GM21529 (cell line): ENCODE measurements around the gene DAPK1.

Source experiments
- ATAC-seq: cut with Tn5 transposase; IDR thresholded peaks from one replicate; pipeline ENCODE4 v1.9.1; 2021; ENCODE audit not compliant: unreplicated experiment

DAPK1 gene

DNA sequence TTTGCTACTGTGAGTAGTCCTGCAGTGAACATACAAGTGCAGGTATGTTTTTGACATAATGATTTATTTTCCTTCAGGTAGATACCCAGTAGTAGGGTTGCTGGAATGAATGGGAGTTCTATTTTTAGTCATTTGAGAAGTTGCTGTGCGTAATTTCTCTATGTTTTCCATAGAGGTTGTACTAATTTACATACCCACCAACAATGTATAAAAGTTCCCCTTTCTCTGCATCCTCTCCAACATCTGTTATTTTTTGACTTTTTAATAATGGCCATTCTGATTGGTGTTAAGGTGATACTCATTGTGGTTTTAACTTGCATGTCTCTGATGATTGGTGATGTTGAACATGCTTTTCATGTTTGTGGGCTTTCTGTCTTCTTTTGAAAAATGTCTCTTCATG lies 163.6 kb downstream of the DAPK1 start:
- ATAC-seq = no peak

DNA sequence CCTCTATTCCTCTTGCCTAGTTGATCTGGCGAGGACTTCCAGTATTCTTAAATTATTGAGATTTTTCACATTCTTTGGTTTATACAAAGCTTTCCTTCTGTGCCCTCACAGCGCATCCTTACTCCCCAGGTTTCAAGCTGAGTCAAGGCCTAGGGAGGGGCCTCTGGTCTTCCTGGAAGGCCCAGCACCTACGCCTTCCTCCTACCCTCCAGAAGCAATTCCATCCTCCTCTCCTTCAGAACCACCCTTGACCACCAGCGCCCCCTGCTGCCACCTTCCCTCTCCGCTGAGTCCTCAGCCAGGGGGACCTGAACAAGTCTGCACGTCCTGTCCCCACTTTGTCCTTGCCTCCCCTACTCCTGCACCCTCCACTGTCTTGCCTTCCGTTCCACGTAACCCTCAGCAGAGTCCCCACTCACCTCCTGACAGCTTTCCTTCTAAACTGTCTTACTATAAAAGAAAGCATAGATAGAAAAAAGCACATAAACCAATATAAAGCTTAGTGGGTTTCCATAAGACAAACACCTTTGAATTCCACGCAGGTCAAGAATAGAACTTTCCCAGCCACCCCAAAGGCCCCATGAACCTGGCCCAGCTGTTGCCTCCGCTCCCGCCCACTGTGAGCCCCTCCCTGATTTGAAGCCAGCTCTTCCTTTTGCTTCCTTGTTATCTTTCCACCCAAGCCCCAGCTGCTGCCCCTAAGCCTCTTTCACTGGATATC lies 165.3 kb downstream of the DAPK1 start:
- no peak for ATAC-seq

DNA sequence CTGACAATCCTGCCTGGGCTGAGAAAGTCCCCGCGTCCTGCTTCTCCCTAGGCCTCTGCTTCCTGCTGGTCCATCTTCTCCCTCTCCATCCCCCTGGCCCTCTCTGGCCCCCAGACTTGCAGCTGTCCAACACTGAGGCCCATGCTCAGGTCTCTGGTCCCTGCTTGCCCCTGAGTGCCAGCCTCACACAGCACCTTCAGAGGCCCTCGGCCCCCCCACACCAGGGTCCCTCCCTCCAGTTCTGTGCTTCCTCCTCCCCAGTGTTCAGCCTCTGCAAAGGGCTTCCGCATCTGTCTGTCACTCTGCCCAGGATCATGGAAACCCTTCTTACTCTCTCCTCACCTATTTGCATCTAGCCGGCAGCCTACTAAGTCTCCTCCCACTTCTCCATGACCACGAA lies 165.9 kb downstream of the DAPK1 start:
- ATAC-seq = no peak

DNA sequence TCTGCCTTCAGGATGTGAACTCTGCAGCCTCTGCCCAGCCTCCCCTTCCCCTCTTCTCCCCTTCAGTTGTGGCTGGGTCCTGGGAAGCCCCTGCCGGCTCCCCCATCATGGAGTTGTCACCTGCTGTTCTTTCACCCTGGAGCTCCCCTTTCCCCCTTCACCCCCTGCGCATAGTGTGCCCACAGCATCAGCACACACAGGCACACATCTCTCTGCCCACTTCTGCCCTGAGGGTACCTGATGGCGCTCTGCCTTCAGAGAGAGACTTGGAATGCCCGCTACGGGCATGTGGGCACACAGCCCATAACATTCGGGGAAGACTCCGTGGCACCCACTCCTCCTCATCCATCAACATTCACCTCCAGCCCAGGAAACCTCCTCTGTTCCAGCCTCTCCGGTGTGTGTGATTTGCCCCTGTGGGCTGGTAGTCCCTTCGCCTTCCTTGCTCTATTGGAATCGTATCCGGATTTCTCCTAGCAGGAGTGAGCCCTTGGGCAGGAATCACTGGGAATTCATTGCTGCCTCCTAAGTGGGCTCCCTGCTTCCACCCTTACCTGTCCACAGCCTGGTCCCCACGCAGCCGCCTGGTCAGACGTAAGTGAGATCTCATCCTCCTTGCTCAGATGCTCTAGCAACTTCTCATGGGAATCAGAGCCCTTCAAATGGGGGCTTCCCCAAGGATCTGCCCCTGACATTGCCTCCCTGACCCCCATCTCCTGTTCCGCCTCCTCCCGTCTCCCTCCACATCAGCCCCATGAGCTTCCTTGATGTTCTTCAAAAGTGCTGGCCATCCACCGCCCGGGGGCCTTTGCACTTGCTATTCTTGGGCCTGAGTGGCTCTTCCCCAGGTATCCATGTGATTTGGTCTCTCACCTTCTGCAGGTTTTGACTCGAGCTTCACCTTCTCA lies 166.7 kb downstream of the DAPK1 start:
- ATAC-seq = no peak

DNA sequence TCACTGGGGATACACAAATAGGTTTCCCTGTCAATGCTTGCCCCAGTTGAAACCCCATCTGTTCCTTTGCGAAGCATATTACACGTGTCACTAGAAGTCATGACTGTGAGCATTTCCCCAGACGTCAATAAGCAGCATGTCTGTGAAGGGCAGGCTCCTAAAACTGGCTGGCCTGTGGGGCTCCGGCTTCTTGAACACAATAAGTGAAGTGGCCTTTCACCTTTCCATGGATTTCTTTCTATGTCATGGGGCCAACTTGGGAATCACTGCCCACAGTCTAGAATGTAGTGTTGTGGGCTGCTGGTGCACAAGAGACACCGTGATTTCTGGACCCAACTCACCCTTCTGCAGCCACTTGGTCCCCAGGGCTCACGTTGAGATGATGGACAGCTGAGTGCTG lies 167.8 kb downstream of the DAPK1 start:
- no peak for ATAC-seq

DNA sequence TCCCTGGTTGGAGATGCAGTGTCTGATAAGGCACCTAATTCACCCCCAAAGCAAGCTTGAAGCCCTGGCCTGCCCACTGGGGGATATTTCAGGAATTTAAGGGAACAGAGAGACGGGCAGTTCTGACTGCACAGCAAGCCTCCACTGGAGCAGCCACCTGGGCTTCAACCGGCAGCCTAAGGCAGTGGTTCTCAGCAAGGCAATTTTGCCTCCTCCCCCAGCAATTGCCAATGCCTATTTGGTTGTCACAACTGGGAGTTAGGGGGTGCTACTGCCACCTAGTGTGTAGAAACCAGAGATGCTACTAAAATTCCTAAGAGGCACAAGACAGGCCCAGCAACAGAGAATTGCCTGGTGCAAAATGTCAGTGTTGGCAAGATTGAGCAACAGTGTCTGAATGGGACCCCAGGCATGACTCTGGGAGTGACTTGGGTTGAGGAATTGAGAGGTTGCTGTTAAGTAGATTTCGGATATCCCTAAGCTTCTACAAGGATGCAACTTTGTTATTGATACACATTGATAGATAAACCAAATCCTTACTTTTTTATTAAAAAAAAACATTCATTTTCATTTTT lies 169.6 kb downstream of the DAPK1 start:
- no peak for ATAC-seq

DNA sequence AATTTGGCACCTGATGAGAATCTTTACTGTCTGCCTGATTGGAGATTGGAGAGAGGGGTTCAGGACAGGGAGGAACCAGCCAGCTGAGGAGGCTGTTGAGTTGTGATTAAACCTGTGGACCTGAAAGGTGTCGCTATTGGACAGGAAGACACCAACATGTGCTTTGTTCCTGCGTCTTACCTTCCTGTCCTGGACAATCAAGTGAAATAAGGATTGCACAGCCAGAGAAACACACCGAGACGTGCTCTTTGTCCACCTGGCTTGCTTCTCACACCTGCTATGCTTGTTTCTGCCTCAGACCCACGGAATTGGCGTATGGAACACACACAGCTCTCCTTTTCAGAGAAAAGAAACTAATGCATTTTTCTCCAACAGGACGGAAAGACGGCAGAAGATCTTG lies 170.6 kb downstream of the DAPK1 start:
- no peak for ATAC-seq

DNA sequence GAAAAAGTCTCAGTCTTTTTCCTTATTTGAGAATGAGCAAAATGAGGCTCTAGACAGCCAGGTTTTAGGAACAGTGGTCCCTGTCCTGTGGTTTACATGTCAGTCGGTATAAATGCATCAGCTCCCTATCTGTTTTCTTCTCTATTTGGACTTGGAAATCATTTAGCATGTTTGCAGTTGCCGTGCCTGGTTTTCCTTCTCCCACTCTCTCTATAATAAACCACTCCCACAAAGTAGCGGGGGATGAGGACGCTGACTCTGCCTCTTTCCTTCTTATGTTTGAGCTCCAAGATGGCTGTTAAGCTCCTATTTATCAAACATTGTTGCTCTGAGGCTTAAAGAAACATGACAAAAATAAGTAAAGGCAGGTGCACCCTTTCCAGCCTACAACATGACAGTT lies 171.1 kb downstream of the DAPK1 start:
- ATAC-seq = no peak

DNA sequence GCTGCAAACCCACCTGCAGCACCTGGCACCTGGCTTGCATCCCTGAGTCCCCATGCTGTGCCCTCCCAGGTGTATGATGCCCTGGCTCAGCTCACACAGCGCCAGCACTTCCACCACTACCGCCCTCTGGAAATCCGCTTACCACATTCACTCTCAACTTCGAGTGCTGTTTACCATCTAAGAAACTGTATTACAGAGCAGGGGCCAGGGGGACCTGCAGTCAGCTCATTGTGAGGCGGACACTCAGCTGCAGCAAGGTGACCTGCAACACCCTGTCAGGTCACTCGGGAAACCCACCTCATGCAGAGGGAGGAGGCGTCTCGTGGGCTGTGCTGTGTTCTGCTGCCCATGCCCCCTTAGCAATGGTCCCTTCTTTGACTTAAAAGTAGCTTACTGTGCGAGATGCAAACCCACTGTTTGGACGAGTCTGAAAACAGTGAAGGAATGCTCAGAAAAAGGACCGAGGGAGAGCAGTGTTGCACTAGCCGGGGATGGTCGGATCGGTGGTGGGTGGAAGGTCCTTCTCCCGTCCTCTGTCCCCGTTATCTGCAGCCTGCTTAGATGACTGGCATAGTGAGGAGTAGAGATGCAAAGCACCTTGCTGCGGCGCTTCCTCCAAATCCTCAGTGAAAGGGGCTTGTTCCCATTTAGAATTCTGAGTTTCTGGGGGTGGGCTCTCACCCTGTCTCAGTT lies 173.1 kb downstream of the DAPK1 start:
- ATAC-seq = no peak

DNA sequence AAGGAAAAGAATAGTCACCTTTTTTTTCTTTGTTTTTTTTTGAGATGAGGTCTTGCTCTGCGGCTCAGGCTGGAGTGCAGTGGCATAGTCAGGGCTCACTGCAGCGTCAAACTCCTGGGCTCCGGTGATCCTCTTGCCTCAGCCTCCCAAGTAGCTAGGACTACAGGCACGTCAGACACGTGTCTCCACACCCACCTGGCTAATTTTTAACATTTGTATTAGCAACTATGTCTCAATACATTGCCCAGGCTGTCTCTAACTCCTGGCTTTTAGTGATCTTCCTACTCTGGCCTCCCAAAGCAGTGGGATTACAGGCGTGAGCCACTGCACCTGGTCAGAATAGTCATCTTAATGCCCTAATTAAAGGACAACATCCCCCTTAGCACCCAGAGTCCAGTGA lies 173.8 kb downstream of the DAPK1 start:
- no peak for ATAC-seq

DNA sequence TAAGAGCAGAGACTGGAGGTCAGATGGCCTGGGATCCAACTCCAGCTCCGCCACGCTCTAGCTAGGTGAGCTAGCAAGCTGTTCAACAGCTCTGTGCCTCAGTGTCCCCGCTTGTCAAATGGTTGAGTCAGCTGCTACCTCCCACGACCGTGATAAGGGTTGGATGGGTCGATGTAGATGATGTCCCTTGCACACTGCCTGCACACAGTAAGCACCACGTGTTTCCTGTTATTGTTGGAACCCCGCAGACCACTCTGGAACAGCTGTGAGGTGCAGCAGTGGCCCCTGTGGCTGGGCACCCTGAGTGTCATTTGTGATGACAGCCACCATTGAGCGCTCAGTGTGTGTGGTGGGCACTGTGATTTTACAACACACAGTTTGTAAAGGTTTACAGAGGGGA lies 174.3 kb downstream of the DAPK1 start:
- no peak for ATAC-seq

DNA sequence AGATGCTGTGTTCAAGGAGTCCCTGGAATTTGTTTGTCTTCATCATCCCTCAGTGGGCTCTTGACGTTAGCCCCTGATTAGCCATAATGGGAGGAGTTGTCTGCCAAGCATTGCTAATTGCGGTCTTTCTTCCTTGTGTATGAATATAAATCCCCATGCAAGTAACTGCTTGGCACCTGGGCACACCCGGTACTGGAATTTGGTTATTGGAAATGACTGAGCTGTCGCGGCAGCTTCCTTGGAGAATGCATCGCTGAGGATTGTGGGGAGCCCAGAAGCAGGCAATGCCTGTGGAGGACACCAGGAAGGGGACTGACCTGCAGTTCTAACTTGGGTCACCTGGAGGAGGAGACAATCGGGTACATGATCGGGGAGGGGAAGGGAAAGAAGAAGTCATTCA lies 174.9 kb downstream of the DAPK1 start:
- ATAC-seq = no peak

DNA sequence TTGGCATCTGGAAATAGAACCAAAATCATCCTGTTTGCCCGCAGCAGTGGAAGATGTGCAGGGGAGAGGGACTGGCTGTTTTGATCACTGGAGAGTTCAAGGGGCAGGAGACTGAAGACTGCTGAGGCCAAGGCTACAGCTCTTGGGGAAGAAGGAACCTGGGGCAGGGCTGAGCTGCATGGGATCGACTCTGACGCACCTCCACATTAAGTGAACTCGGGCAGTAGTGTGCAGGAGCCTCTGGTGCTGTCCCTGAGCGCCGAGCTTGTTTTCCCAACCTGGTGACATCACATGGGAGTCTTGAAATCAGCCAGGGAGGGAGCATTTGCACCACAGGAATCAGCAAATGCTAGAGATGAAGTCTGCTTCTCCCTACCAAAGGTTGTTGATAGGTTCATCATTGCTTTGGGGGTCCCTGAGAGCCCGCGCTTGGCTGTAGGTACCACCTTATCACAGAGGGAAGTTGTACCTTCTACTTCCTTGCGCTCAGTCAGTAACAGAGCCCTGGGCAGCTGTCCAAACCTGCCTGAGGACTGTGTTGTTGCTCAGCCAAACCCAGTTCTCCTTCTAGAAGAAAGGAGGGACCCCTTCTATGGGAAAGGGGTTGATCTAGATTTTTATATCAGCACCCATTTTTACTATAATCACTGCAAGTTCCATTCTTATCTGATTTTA lies 175.9 kb downstream of the DAPK1 start:
- no peak for ATAC-seq

DNA sequence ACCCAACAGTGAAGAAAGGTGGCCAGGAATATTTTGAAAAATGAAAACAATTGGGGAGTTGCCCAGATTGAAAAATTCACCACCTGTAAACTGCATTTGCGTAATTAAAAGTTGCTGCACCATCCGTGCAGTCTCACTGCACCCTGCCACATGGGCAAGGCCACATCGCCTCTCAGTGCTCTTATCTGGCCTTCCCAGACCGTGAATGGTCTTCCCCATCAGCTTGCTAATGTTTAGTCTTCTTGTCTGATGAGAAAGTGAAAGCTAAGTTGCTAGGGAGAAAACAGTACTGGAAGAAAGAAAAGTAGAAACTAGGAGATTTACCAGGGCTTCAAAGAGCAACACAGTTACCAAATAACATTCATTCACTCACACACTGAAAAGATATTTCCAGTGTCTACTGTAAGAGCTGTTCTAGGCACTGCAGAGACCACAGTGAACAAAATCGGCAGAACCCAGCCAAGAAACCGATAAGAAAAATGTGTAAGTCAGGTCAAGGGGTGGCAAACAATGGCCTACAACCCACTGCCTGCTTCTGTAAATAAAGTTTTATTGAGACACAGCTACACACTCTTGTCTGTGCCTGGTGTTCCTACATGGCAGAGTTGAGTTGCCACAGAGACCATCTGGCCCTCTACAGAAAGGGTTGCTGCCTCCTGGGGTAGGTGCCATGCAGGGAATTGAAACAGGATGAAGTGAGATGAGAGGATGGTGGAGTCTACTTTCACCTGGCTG lies 177.1 kb downstream of the DAPK1 start:
- no peak for ATAC-seq

DNA sequence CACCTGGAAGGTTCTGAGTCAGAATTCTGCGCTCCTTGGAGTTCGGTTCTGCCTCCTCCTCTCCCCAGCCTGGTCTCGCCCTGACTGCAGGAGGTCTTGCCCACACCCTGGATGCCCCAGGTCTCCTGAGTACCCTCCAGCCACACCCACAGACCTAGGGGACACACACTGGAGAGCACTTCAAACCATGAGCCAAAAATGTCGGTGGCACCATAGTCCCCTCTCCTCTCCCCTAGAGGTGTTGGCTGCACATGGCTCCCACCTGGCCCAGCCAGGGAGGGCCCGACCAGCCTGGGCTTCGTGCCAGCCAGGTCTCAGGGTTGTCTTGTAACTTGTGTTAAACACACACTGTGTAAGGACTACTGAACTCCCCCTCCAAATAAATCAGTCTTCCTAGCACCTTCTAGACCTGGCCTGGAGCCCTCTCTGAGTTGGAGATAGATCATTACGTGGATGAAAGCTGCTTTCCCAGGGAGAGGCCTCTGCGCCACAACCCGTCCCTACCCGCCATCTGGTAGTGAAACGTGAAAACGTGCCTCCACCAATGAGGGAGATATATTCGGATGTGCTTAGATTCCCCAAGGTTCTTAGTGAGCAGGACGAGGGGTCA lies 178.3 kb downstream of the DAPK1 start:
- no peak for ATAC-seq

DNA sequence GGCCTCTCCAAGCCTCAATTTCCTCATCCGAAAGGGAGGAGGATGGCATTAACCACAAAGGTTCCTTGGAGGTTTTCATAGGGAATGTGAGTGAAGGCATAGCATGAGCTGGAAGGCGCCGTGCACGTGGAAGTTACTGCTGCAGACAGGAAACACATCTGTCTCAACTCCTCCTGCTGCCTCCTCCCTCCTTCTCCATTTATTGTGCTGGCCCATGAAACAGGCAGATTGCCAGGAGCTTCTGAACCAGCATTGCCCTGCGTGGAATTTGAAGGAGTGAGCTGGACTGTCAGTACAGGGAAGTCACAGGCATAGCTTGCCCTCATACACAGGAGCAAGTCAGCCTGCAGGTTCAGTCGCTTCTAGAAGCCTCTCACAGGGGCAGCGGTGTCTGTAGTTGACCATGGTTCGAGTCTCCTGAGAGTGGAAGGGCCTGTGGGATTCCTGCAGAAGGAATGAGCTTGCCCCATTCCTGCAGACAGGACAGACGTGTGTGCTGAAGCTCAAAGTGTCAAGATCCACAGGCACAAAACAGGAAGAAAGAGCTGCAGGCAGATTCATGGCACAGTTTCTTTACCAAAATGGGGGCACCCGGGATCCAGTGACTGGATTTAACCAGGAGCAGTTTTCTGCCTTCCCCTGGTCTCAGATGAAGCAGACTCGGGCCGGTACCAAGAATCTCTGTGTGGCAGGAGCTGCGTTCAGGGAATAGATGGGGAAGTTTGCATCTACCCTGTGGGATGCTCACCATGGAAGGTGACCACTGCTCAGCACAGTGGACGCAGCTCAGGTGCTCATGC lies 179.5 kb downstream of the DAPK1 start:
- no peak for ATAC-seq

DNA sequence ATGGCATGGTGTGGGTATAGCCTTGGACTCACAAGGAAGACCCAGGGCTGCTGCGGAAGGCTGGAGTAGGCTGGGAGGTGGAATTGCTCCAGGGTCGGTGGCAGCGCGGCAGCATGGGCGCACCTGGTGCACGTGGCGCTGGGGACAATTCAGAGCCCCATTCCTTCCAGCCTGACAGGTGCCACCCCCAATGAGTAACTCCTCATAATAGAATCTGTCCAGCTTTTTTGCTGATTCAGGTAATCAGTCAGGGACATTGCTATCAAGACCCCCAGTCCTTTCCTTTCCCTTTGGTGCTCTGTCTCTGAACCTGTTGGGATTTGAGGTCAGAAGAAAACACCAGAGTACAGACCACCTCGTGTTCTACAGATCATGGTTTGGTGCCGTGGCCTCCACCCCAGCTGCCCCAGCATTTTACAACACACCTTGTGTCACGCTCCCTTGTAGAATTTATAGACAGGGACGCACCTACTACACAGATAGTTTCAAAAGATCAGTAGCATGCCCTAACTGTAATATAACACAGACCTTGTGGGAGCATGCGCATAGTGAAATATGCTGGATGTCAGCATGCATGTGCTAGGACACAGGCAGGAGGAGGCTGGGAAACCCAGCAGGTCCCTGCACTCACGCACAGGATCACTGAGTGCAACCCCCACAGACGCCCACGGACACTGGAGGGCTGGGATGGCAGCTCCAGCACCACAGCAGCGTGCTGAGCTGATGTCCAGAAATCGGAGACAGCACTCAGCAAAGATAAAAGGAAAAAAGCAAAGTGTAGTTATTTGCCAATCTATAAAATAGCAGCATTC lies 180.3 kb downstream of the DAPK1 start:
- no peak for ATAC-seq

DNA sequence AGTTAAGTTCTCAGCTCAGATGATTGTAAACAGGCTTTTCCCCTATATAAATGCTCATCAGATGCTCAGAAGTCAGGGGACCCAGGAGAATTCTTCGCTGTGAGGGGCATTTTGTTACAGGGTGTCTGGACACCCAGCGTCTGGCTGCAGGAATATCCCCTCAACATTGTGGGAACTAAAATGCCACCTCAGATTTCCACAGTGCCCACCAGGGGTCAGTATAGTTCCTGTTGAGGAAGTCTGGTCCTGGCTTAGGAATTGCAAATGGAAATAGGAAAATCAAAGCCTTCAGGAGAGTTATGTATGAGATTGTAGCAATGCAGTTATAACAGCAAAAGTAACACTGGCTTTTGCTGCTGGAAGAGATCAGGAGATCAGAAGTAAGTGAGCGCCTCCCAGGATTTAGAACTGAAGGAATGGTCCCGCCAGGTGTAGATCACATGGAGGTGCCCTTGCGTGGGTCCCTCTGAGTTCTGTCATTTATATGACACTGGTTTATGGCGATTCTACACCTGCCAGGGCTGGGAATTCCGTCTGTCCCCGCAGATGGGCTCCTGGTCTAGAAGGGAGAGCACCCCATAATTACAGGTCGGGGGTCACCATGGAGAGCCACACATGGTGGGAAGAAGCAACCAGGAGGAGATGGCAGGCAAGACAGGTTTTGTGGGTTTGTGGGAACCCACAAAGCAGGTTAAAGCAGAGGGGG lies 181.1 kb downstream of the DAPK1 start:
- no peak for ATAC-seq
